ENCODE results near the gene RNASE2.
"Not testable (repeated sequence)": the region's sequence is repeated elsewhere in the genome, so short reads cannot be mapped to it uniquely, and the experiment has no call there.

Gene RNASE2

DNA sequence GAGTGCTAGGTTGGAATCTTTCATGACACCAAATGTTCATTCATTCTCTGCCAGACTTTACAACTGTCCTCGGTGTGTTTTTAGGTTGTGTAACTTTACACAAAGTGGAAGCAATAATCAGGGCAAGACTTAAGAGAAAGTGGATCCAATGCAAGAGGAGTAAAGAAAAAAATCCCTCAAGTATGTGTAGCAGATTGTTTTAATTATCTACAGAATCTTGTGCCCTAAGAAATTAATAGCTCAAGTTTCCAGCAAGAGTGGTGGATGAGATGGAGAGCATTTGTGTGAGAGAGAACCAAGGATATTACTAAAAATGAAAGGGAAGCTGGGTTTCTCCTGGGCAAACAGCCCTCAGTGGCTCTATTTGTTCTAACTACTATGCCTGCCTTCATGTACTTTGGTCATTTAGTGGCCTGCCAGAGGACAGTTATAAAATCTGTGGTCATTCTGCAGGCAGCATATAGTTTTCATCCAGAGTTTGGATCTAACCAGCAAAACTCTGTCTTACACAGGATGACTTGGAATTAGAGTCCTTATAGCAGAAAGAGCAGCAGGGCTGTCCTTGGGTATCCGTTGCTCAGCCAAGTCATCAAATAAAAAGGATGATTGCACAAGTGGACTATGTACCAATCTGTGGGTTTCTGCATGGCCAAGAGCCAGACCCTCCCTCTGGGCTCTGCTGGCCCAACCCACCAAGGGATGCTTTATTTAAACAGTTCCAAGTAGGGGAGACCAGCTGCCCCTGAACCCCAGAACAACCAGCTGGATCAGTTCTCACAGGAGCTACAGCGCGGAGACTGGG, at the start of gene RNASE2:
TSS of gene RNASE2 (plus strand) at position 752 of the 802 bp plus-strand sequence. CDS start 285 bp downstream, outside the sequence.
- DNase-seq (ENCODE audit: low read depth) = not testable (repeated sequence)

DNA sequence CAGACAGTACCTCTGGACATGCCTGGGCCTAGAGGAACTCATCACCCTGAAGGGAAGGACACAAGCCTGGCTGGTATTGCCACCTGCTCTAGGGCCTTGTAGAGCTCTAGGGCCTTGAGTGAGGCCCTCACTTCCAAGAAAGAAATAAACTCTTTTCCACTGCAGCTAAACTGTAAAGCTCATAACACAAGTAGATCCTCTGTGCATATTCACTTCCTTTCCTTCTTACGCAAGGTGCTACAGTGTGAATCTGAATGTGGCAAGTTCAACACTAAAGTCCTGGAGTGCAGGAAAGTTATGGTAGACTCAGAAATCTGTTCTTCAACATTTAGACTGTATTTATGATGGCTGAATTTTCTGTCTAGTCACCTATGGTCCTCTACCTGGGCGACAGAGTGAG, 49.6 kb upstream of the RNASE2 start:
- DNase-seq (ENCODE audit: low read depth) = no peak

DNA sequence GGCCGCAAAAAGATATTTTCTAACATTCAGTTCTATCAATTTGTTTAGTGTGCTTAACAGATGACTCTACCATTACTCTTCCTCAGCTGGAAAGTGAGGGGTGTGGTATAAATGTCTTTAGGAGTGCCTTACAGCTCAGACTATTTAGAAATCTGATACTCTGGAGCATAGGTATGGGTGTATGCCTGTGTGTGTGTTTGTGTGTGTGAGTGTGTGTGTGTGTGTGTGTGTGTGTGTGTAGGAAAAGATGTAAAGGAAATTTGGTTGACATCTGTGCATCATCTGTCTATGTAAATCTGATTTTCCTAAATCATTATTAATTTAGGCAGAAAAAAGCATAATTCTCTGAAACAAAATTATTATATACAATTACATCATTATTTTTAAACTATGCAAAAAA, 48.1 kb upstream of the RNASE2 start:
- DNase-seq (ENCODE audit: low read depth) = no peak

DNA sequence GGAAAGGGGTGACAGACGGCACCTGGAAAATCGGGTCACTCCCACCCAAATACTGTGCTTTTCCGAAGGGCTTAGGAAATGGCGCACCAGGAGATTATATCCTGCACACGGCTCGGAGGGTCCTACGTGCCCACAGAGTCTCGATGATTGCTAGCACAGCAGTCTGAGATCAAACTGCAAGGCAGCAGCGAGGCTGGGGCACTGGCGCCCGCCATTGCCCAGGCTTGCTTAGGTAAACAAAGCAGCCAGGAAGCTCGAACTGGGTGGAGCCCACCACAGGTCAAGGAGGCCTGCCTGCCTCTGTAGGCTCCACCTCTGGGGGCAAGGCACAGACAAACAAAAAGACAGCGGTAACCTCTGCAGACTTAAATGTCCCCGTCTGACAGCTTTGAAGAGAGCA, 44.5 kb upstream of the RNASE2 start:
- DNase-seq (ENCODE audit: low read depth) = not testable (repeated sequence)

DNA sequence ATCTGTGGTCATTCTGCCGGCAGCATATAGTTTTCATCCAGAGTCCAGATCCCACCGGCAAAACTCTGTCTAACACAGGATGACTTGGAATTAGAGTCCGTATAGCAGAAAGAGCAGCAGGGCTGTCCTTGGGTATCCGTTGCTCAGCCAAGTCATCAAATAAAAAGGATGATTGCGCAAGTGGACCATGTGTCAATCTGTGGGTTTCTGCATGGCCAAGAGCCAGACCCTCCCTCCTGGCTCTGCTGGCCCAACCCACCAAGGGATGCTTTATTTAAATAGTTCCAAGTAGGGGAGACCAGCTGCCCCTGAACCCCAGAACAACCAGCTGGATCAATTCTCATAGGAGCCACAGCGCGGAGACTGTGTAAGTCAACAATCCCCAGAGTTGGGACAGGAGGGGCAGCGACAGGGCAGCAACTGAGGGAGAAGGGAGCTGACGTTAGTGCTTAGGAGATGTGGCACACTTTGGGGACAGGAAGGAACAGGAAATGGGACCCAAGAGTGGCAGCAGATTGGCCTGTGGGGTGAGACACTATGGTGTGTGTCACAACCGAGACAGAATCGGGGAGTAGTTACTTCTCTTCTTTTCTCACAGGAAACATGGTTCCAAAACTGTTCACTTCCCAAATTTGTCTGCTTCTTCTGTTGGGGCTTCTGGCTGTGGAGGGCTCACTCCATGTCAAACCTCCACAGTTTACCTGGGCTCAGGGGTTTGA, 36.1 kb upstream of the RNASE2 start:
- not testable (repeated sequence) for DNase-seq (ENCODE audit: low read depth)

DNA sequence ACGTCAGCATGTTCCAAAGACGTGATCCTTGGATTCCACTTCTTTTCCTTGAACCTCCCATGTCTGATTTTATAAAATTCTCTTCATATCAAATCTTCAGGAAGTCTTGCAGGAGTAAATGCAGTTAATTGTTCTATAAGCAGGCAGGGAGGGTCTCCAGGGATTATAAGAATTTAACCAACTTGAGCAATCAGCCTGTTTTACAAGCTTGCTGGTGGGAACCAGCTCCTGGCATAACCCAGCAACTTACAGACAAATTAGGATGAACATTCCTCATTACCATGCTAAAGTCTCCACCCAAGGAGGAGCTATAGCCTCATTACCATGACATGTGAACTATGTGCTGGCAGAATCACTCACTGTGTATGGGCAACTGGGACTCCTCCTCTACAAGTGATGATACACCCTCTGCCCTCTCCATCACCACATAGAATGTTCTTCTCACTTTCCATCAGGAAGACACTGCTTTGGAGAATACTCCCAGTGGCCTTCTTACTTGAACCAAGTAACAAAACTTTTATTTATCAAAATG, 31.5 kb upstream of the RNASE2 start:
- not testable (repeated sequence) for DNase-seq (ENCODE audit: low read depth)

DNA sequence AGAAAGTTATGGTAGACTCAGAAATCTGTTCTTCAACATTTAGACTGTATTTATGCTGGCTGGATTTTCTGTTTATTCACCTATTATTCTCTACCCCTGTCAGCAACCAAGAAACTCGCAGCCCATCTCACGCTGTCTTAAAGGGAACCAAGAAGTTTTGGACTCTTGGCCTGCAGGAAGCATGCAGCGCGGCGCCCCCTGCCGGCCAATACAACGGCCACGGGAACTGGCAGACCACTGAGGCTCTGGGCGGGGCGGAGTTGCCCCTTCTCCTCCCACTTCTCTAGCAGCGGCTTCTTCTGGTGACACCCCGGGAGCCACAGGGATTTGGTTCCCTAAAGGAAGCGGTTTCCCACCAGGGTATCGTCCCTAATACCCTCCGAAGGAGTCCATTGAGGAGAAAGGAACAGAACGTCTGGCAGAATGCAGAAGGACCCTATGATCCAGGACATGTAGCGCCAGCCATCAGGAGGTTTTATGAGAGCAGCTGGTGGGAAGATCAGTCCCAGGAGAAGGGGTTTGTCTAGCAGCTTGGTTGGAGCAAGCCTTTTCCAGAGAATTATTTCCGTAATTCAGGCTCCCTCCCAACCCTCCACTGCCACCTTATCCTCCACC, 21.0 kb upstream of the RNASE2 start:
- no peak for DNase-seq (ENCODE audit: low read depth)

DNA sequence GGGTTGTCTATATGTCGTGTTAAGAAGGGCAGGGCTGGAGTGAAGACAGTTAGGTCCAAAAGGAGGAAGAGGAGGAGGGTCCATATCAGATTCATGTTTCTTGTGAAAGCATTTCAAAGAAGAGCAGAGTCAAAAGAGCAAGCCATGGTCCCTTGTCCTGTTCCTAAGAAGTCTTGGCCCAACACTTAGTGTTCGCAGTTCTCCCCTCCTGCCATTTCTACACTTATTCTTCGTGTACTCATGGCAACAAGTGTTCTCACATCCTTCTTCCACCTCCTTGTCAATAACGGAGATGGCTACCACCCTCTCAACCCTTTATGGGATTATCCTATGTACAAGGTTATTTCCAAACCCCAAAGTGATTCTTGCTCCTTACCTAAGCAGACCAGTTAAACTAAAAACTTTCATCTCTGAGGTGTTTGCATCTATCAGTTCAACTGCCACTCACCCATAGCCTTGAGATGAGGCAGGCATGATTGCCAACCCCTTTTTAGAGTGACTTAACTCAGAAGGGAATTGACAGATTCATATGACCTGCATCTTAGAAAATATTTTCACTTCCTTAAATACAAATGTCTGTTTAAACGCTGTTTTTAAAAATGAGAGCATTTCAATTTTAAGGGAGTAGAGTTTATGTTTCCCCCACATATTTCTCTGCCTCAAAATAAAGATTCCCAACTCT, 19.8 kb upstream of the RNASE2 start:
- DNase-seq (ENCODE audit: low read depth) = no peak

DNA sequence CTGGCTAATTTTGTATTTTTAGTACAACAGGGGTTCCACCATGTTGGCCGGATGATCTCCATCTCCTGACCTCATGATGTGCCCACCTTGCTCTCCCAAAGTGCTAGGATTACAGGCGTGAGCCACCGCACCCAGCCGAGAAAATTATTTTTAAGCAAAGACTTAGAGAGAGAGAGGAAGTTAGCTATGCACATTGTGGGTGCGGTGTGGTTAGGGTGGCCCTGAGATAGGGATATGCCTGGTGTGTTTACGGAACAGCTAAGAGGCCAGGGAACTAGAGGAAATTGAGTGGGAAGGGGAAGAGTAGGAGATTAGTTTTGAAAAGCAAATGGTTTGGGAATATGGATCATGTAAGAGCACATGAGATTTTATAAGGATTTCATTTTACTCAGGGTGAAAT, 10.1 kb upstream of the RNASE2 start:
- DNase-seq (ENCODE audit: low read depth) = not testable (repeated sequence)

DNA sequence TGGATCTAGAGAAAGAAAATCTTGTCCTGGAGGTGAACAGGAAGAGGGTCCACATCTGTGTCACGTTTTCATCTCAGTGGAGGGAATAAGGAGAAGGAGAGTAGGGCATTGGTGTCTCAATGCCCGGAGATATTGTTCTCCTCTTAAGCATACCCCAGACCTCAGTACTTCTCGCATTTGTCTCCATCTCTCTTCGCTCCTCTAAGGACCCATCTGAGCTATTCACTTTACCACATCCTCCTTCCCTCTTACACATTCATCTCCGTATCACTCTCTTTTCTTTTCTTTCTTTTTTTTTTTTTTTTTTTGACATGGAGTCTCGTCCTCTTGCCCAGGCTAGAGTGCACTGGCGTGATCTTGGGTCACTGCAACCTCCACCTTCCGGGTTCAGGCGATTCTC, 8.6 kb upstream of the RNASE2 start:
- DNase-seq (ENCODE audit: low read depth) = not testable (repeated sequence)

DNA sequence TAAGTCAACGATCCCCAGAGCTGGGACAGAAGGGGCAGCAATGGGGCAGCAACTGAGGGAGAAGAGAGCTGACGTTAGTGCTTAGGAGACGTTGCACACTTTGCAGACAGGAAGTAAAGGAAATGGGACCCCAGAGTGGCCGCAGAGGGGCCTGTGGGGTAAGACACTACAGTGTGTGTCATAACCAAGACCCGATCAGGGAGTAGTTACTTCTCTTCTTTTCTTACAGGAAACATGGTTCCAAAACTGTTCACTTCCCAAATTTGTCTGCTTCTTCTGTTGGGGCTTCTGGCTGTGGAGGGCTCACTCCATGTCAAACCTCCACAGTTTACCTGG, 219 bp downstream of the RNASE2 start:
- not testable (repeated sequence) for DNase-seq (ENCODE audit: low read depth)

DNA sequence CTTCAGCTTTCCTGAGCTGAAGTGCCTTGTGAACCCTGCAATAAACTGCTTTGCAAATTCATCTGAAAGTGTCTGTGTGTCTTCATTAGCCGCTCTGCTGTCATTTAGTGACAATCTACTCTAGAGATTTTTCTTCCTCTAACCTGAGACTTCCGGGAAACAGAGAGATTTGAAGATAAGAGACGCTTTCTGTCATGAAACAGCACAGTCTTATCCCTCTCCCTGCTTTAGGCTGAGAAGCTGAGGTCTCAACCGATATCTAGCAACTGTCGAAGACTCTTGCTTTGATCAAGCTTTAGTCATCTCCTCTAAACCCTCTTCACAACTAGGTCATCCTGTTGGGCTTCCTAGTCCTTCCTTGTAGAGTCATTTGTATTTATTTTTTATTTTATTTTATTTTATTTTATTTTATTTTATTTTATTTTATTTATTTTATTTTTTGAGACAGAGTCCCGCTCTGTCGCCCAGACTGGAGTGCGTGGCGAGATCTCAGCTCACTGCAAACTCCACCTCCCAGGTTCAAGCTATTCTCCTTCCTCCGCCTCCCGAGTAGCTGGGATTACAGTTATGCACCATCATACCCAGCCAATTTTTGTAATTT, 1.2 kb downstream of the RNASE2 start:
- DNase-seq (ENCODE audit: low read depth) = no peak

DNA sequence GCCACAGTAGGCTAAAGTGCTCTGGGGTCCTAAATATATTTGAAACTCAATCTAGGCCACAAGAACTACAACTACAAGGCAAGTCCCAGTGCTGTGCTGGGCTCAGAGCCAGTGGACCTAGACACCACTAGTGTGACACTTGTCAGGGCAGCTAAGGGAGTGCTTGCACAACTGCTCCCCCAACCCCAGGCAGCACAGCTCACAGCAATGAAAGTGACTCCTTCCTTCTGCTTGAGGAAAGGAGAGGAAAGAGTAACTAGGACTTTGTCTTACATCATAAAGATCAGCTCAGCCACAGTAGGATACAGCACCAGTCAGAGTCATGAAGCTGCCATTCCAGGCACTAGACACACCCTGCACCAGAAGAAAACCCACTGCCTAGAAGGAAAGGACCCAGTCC, 3.7 kb downstream of the RNASE2 start:
- DNase-seq (ENCODE audit: low read depth) = not testable (repeated sequence)

DNA sequence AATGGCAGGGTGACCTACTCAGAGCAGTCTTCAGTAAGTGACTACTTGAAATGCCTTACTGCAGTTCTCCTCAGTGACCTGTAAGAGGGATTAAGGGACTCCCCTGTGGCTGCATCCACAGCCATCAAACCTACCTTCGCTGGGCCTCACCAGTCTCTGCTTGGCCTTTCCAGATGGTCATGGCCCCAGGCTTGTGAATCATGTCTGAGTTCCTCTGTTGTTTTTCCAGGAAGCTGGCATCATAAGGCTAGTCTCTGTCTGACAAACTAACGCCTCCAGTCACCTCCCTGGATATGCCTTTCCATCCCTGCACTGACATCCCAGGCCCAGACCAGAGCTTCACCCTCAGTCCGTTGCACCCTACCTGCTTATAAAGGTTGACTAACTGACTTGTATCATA, 14.0 kb downstream of the RNASE2 start:
- no peak for DNase-seq (ENCODE audit: low read depth)

DNA sequence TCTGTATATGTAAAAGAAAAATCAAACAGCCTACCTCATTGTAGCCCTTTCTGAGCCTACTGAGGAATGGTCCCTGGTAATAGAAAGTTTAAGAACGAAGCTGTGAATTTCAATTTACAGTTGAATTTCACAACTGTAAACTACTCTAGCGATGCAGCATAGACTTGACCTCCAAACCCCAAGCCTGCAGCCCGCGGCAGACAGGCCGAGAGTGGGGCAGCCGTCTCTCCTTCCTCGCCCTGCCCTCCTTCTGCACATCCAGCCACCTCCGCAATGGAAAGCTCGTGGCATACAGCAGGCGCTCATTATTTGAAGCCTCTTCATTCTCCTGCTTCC, 15.3 kb downstream of the RNASE2 start:
- DNase-seq (ENCODE audit: low read depth) = no peak

DNA sequence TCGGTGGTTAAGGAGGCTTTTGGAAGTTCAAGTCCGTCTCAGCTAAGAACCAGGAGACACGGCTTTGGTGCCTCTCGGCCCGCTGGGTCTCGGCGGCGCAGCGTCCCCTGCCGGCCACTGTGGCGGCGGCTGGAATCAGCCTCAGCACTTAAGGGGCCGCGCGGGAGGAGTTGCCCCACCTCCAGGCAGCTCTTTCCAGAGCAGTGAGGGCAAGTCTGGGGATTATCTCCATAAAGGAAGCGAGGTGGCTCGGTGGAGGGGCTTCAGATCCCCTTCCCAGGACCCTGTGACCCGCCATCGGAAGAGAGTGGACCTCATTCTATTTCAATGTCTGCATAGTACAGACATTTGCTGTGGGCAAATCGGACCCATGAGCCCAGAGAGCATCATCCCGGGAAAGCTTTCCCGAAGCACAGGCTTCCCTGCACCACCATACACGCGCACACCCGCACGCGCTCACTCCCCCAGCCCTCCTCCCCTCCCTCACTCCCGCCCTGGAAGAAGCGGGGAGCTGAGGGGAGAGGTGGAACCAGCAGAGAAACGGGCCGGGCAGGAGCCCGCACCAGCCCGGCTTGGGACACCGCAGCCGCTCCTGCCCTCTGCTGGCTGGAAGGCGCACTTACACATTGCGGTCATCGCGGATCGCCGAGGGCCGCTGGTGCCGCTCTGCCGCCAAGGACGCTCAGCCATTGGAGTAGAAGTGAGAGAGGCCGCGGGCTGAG, 15.9 kb downstream of the RNASE2 start:
- DNase-seq (ENCODE audit: low read depth) = peak; percentile 55

DNA sequence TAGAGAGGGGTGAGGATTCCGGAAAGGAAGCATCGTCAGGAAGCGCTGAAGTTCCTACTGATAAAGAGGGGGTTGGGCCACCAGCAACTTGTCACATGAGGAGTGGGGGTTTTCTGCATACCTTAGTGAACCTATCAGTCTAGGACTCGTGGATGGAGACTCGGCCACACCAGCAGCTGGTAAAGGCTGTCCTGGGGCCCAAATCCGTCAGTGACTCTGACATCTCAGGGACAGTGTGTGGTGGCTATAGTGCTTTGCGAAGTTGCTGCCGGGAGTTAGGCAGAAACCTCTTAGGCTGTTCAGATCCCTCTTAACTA, 16.4 kb downstream of the RNASE2 start:
- DNase-seq (ENCODE audit: low read depth) = no peak

DNA sequence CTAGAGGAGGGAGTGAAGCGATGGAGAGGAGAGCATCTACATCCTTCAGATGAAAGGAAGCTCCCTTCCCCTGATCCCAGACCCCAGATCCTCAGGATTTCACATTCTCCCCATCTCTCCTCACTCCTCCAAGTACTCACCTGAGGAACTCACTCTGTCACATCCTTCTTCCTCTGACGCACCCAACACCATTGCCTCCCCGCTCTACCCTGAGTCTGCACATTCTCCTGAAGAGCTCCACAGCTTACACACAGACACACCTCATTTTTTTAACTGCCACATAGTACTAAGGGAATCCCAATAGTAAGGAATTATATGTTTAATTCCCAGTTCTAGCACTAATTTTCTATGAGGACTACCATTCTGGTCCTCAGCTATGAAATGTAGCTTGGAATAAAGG, 18.2 kb downstream of the RNASE2 start:
- no peak for DNase-seq (ENCODE audit: low read depth)

DNA sequence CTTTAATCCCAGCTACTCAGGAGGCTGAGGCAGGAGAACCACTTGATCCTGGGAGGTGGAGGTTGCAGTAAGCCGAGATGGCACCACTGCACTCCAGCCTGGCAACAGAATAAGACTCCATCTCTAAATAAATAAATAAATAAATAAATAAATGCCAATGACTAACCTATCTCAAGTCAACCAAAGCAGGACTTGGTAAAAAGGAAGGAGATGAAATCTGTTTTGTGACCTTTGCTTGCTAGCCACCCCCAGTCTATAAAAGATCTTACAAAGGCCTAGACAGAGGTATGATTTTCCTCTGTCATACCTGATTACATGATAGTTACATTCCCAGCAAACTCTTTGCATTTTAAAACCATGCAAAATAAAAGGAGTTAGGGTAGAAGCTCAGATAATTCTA, 21.0 kb downstream of the RNASE2 start:
- DNase-seq (ENCODE audit: low read depth) = no peak

DNA sequence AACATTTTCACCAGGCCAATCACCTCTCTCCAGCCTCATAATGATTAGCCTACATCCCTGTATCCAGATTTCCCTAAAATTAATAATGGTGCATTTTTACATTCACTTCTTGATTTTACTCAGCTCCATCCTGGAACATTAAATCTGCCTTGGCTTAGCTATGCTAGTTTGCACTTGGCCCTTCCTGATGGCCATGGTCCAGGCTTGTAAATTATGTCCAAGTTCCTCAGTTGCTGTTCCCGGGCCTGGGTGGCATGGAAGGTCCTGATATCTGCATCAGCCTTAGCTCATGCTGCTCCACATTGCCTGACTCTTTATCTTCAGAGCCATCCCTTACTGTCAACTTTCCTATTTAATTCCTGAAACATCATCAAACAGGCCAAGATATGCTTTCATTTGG, 23.4 kb downstream of the RNASE2 start:
- no peak for DNase-seq (ENCODE audit: low read depth)

DNA sequence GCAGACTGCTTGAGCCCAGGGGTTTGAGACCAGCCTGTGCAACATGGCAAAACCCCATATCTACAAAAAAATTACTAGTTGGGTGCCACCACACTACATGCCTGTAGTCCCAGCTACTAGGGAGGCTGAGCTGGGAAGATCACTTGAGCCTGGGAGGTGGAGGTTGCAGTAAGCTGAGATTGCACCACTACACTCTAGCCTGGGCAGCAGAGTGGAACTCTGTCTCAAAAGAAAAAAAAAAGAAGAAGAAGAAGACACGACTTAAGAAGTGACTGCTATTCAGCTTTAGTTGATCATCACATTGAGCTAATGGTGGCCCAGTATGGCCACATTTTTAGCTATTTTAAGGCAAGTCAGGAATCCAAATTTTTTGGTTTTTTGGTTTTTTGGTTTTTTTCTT, 25.6 kb downstream of the RNASE2 start:
- no peak for DNase-seq (ENCODE audit: low read depth)

Data from stimulated activated CD8-positive, alpha-beta memory T cell treated with anti-CD3 and anti-CD28 coated beads, Interleukin-12 subunit alpha, Interleukin-12 subunit beta, amount 100 ng/mL, for 1 hour (primary cell).